OCI-LY1 (cell line): ENCODE data around the gene DOCK7.

Experiments
- H2AFZ ChIP-seq: fragments of 200-600 bp; sonication (generic), shearing (Covaris generic); 2 replicates; pipeline ENCODE4 v1.6.0; 2014; ENCODE audit warnings: antibody characterized with exemption, mild to moderate bottlenecking, low read length
- H3F3A ChIP-seq: fragments of 200-600 bp; sonication (generic), shearing (Covaris generic); 2 replicates; pipeline ENCODE4 v1.6.0; 2014; ENCODE audit warnings: mild to moderate bottlenecking, antibody characterized with exemption, low read length, moderate library complexity; ENCODE audit not compliant: insufficient read depth
- H3K27ac ChIP-seq: fragments of 200-600 bp; sonication (generic); 2 replicates; pipeline ENCODE4 v1.5.1; 2014; ENCODE audit warnings: low read length, mixed run types, mild to moderate bottlenecking, low read depth; ENCODE audit not compliant: poor library complexity, severe bottlenecking
- H3K27me3 ChIP-seq: fragments of 200-600 bp; sonication (generic); 2 replicates; pipeline ENCODE4 v1.6.0; 2014; ENCODE audit warnings: antibody characterized with exemption, mild to moderate bottlenecking, low read length, moderate library complexity; ENCODE audit not compliant: insufficient read depth
- H3K36me3 ChIP-seq: fragments of 200-600 bp; sonication (generic); 2 replicates; pipeline ENCODE4 v1.6.1; 2014; ENCODE audit warnings: mild to moderate bottlenecking, antibody characterized with exemption, low read length, moderate library complexity, mixed read lengths; ENCODE audit not compliant: insufficient read depth
- H3K4me1 ChIP-seq: fragments of 200-600 bp; sonication (generic); 2 replicates; pipeline ENCODE4 v1.5.1; 2014; ENCODE audit warnings: mild to moderate bottlenecking, low read length, moderate library complexity; ENCODE audit not compliant: insufficient read depth, severe bottlenecking
- H3K4me2 ChIP-seq: fragments of 200-600 bp; sonication (generic), shearing (Covaris generic); 2 replicates; pipeline ENCODE4 v1.6.1; 2014; ENCODE audit warnings: low read length
- H3K4me3 ChIP-seq: fragments of 200-600 bp; sonication (generic); 2 replicates; pipeline ENCODE4 v1.5.1; 2014; ENCODE audit warnings: low read length, low read depth, mild to moderate bottlenecking, mixed read lengths; ENCODE audit not compliant: poor library complexity, severe bottlenecking
- H3K79me2 ChIP-seq: fragments of 200-600 bp; shearing (Covaris generic); 2 replicates; pipeline ENCODE4 v1.6.1; 2016; ENCODE audit warnings: mixed run types, low read length, mixed read lengths; ENCODE audit not compliant: insufficient read depth
- H3K9ac ChIP-seq: fragments of 200-600 bp; sonication (generic), shearing (Covaris generic); 2 replicates; pipeline ENCODE4 v1.6.1; 2014; ENCODE audit warnings: mild to moderate bottlenecking, low read length, mixed read lengths
- H3K9me2 ChIP-seq: fragments of 200-600 bp; sonication (generic), shearing (Covaris generic); 2 replicates; pipeline ENCODE4 v1.6.1; 2014; ENCODE audit warnings: low read depth, mild to moderate bottlenecking, low read length, mixed read lengths
- H3K9me3 ChIP-seq: fragments of 200-600 bp; shearing (Covaris generic); 2 replicates; pipeline ENCODE4 v1.6.1; 2014; ENCODE audit warnings: low read length, mixed read lengths
- H4K20me1 ChIP-seq: fragments of 200-600 bp; sonication (generic), shearing (Covaris generic); 2 replicates; pipeline ENCODE4 v1.6.0; 2016; ENCODE audit warnings: mild to moderate bottlenecking, low read length; ENCODE audit not compliant: insufficient read depth
- EZH2 ChIP-seq: fragments of 200-600 bp; sonication (generic), shearing (Covaris generic); IDR thresholded peaks from 2 replicates; pipeline ENCODE4 v1.8.0; 2017; ENCODE audit warnings: borderline replicate concordance, mixed run types, mild to moderate bottlenecking, antibody characterized with exemption, low read length, moderate library complexity, mixed read lengths
- TF ChIP-seq, protein P1 (sequence below): fragments of 200-600 bp; sonication (generic), shearing (Covaris generic); IDR thresholded peaks from 2 replicates; pipeline ENCODE4 v1.5.1; 2017; ENCODE audit warnings: mild to moderate bottlenecking, antibody characterized with exemption, low read length, moderate library complexity, mixed read lengths

Gene DOCK7

DNA sequence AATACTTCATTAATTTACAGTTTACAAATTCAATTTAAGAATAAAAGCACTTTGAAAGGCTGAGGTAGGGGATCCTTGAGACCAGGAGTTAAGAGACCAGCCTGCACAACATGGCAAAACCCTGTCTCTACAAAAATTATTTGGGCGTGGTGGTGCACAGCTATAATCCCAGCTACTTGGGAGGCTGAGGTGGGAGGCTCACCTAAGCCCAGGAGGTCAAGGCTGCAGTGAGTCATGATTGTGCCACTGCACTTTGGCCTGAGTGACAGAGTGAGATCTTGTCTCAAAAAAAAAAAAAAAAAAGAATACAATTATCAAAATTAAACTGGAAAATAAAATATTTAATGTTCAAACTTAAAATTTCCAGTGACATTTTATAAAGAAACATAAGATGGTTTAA, 179.2 kb downstream of the DOCK7 start:
- Histone ChIP-seq H3K9me3 (no peaks in the 10 kb centered on the region), H4K20me1 (no peaks in the 10 kb centered on the region), H3K27ac (no peak overlapping the region), H3K9me2 (no peaks in the 10 kb centered on the region), H2AFZ (no peak overlapping the region), H3K79me2 (no peaks in the 10 kb centered on the region), H3K4me3 (no peak overlapping the region), H3K4me1 (no peaks in the 10 kb centered on the region), H3K27me3 (no peaks in the 10 kb centered on the region), H3K9ac (no peak overlapping the region), H3K36me3 (no peaks in the 10 kb centered on the region), H3K4me2 (no peak overlapping the region), H3F3A (no peaks in the 10 kb centered on the region)
- TF ChIP-seq EZH2, result no peak
- TF ChIP-seq, protein P1, sequence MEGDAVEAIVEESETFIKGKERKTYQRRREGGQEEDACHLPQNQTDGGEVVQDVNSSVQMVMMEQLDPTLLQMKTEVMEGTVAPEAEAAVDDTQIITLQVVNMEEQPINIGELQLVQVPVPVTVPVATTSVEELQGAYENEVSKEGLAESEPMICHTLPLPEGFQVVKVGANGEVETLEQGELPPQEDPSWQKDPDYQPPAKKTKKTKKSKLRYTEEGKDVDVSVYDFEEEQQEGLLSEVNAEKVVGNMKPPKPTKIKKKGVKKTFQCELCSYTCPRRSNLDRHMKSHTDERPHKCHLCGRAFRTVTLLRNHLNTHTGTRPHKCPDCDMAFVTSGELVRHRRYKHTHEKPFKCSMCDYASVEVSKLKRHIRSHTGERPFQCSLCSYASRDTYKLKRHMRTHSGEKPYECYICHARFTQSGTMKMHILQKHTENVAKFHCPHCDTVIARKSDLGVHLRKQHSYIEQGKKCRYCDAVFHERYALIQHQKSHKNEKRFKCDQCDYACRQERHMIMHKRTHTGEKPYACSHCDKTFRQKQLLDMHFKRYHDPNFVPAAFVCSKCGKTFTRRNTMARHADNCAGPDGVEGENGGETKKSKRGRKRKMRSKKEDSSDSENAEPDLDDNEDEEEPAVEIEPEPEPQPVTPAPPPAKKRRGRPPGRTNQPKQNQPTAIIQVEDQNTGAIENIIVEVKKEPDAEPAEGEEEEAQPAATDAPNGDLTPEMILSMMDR, result no peak

DNA sequence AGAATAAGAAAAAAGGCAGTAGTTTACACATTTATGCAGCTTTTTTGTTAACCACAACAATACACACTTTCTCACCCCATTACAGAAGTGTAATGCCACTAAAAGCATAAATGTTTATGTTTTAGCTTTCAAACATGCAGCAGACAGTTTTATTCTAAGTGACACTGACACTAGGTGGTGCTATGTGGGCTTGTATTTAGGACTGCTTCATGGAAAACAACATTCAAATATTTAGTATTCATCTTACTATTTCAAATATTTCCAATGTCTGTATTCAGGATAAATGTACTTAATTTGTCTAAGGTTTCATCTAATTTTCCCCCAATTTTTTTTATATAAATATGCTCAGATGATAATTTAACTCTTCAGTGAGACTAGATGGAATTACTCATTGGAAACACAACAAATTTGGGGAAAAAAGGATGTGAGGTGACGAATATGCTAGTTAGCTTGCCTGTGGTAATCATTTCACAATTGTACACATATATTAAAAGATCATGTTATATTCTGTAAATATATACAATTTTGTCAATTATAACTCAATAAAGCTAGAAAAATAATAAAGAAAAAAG, 179.9 kb downstream of the DOCK7 start:
- H3K27ac ChIP-seq, result no peak overlapping the region
- H3K36me3 ChIP-seq, result no peaks in the 10 kb centered on the region
- no peak overlapping the region for H3K9ac ChIP-seq
- no peak overlapping the region for H3K4me2 ChIP-seq
- H3K9me2 ChIP-seq, result no peaks in the 10 kb centered on the region
- no peak for TF ChIP-seq EZH2
- TF ChIP-seq, protein P1, result peak; percentile 72
- no peak overlapping the region for H2AFZ ChIP-seq
- H4K20me1 ChIP-seq, result no peaks in the 10 kb centered on the region
- H3K4me1 ChIP-seq, result no peaks in the 10 kb centered on the region
- H3K4me3 ChIP-seq, result no peak overlapping the region
- H3K27me3 ChIP-seq, result no peaks in the 10 kb centered on the region
- H3F3A ChIP-seq, result no peaks in the 10 kb centered on the region
- H3K9me3 ChIP-seq, result no peaks in the 10 kb centered on the region
- H3K79me2 ChIP-seq, result no peaks in the 10 kb centered on the region

DNA sequence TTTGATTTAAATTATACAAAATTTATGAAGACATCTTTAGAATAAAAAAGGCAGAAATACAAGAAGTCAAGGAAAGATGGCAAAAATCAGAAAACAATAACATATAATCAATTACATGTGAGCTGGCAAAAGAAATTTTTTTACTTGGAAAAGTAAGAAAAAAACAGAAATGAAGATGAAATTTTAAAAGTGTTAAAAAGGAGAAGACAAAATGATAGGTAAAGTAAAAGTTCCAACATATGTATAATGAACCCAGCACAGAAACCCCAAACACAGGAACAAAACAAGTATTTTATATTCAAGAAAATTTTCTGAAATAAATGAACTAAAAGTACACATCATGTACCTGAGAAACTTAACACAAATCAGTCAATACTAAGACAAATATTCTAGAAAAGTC, 188.0 kb downstream of the DOCK7 start:
- no peaks in the 10 kb centered on the region for H3K9me2 ChIP-seq
- H3K36me3 ChIP-seq, result no peaks in the 10 kb centered on the region
- H3K9ac ChIP-seq, result no peak overlapping the region
- no peaks in the 10 kb centered on the region for H3K9me3 ChIP-seq
- no peak overlapping the region for H3K27ac ChIP-seq
- TF ChIP-seq, protein P1, result no peak
- TF ChIP-seq EZH2, result no peak
- H2AFZ ChIP-seq, result no peak overlapping the region
- H3K4me1 ChIP-seq, result no peaks in the 10 kb centered on the region
- H3K79me2 ChIP-seq, result no peaks in the 10 kb centered on the region
- H3K27me3 ChIP-seq, result no peaks in the 10 kb centered on the region
- H3K4me3 ChIP-seq, result no peak overlapping the region
- H4K20me1 ChIP-seq, result no peaks in the 10 kb centered on the region
- H3K4me2 ChIP-seq, result no peak overlapping the region
- no peaks in the 10 kb centered on the region for H3F3A ChIP-seq
